Measurements from ENCODE around the gene LMF1.

GRCh38 chr16:966505-966904 lies 4.3 kb downstream of the LMF1 start:
- no peak for TF ChIP-seq POLR2A (IDR thresholded peaks at IDR 0.05; ENCODE audit: extremely low read depth, insufficient read length)
- TF ChIP-seq, protein P1, sequence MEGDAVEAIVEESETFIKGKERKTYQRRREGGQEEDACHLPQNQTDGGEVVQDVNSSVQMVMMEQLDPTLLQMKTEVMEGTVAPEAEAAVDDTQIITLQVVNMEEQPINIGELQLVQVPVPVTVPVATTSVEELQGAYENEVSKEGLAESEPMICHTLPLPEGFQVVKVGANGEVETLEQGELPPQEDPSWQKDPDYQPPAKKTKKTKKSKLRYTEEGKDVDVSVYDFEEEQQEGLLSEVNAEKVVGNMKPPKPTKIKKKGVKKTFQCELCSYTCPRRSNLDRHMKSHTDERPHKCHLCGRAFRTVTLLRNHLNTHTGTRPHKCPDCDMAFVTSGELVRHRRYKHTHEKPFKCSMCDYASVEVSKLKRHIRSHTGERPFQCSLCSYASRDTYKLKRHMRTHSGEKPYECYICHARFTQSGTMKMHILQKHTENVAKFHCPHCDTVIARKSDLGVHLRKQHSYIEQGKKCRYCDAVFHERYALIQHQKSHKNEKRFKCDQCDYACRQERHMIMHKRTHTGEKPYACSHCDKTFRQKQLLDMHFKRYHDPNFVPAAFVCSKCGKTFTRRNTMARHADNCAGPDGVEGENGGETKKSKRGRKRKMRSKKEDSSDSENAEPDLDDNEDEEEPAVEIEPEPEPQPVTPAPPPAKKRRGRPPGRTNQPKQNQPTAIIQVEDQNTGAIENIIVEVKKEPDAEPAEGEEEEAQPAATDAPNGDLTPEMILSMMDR (IDR thresholded peaks at IDR 0.05; ENCODE audit: low read depth, low read length): no peak
